WTC11 (cell line): Measurements from ENCODE around the gene GLI1. TPM values are rescaled to one million over a fixed set of nuclear protein-coding genes. Genes with fewer than 3 reads are reported as not detected.

Source experiments
- ATAC-seq: fragments of 200-7000 bp; cut with Tn5 transposase; 2 replicates; pipeline ENCODE4 v1.10.0; 2021; ENCODE audit warnings: mild to moderate bottlenecking, moderate library complexity
- CTCF ChIA-PET: fragments of 300-600 bp; sonication (Branson Sonifier 250); formaldehyde crosslinking; loops from one replicate; lab custom pipeline; 2021; ENCODE audit warnings: antibody characterized with exemption; lab: Charles Lee
- POLR2A ChIA-PET: fragments of 350-600 bp; sonication (Branson Sonifier 250); formaldehyde crosslinking; loops from one replicate; lab custom pipeline; 2021; ENCODE audit warnings: antibody characterized with exemption; lab: Charles Lee
- DNase-seq: peaks from one replicate; pipeline ENCODE4 v3.0.0; 2021; ENCODE audit warnings: low spot score
- H3K27ac Mint-ChIP-seq: 2 replicates; pipeline ENCODE4 v1.8.0; 2021; ENCODE audit warnings: mixed read lengths
- H3K27me3 Mint-ChIP-seq: 2 replicates; pipeline ENCODE4 v1.8.0; 2021; ENCODE audit warnings: low read depth, mild to moderate bottlenecking, moderate library complexity, mixed read lengths
- H3K36me3 Mint-ChIP-seq: 2 replicates; pipeline ENCODE4 v1.8.0; 2021; ENCODE audit warnings: mixed read lengths
- H3K4me1 Mint-ChIP-seq: 2 replicates; pipeline ENCODE4 v1.8.0; 2022; ENCODE audit warnings: mixed read lengths
- H3K4me3 Mint-ChIP-seq: 2 replicates; pipeline ENCODE4 v1.8.0; 2021; ENCODE audit warnings: mild to moderate bottlenecking, moderate library complexity, mixed read lengths
- H3K9me3 Mint-ChIP-seq: 2 replicates; pipeline ENCODE4 v1.8.0; 2021; ENCODE audit warnings: mixed read lengths
- ATF3 ChIP-seq: sonication (generic); formaldehyde crosslinking; conservative IDR thresholded peaks from 2 replicates; pipeline ENCODE4 v1.8.1; 2022; ENCODE audit warnings: mild to moderate bottlenecking, missing genetic modification reagents
- CBFB ChIP-seq: sonication (generic); formaldehyde crosslinking; IDR thresholded peaks from 2 replicates; pipeline ENCODE4 v1.8.1; 2022; ENCODE audit warnings: mild to moderate bottlenecking, low read depth, missing genetic modification reagents
- CREB1 ChIP-seq: sonication (generic); formaldehyde crosslinking; IDR thresholded peaks from 2 replicates; pipeline ENCODE4 v1.8.0; 2023; ENCODE audit warnings: mild to moderate bottlenecking, missing genetic modification reagents
- E2F1 ChIP-seq: sonication (generic); formaldehyde crosslinking; IDR thresholded peaks from 2 replicates; pipeline ENCODE4 v1.8.0; 2022; ENCODE audit warnings: mild to moderate bottlenecking, missing genetic modification reagents
- ERG ChIP-seq: fragments of 250-450 bp; sonication (Bioruptor Pico); IDR thresholded peaks from 2 replicates; pipeline ENCODE4 v1.8.0; 2021; ENCODE audit warnings: mild to moderate bottlenecking
- ESRRA ChIP-seq: sonication (generic); formaldehyde crosslinking; IDR thresholded peaks from 2 replicates; pipeline ENCODE4 v1.8.1; 2022; ENCODE audit warnings: mild to moderate bottlenecking, missing genetic modification reagents, borderline replicate concordance
- FOXJ3 ChIP-seq: sonication (generic); formaldehyde crosslinking; IDR thresholded peaks from 2 replicates; pipeline ENCODE4 v1.9.0; 2021; ENCODE audit warnings: missing genetic modification reagents, mild to moderate bottlenecking, borderline replicate concordance
- FOXK1 ChIP-seq: sonication (generic); formaldehyde crosslinking; IDR thresholded peaks from 2 replicates; pipeline ENCODE4 v1.8.0; 2022; ENCODE audit warnings: mild to moderate bottlenecking, moderate library complexity, missing genetic modification reagents
- GABPB1 ChIP-seq: sonication (generic); formaldehyde crosslinking; IDR thresholded peaks from 2 replicates; pipeline ENCODE4 v1.8.1; 2023; ENCODE audit warnings: mild to moderate bottlenecking, missing genetic modification reagents
- GRHL2 ChIP-seq: fragments of 250-450 bp; sonication (Bioruptor Pico); IDR thresholded peaks from 2 replicates; pipeline ENCODE4 v1.8.0; 2022; ENCODE audit warnings: mild to moderate bottlenecking, moderate library complexity; ENCODE audit not compliant: insufficient replicate concordance, severe bottlenecking
- HMGA2 ChIP-seq: fragments of 250-450 bp; sonication (Bioruptor Pico); IDR thresholded peaks from 2 replicates; pipeline ENCODE4 v1.4.0; 2021; ENCODE audit warnings: mild to moderate bottlenecking, moderate library complexity
- KAT7 ChIP-seq: sonication (generic); formaldehyde crosslinking; IDR thresholded peaks from 2 replicates; pipeline ENCODE4 v1.8.1; 2023; ENCODE audit warnings: missing genetic modification reagents, mild to moderate bottlenecking, borderline replicate concordance
- MAX ChIP-seq: sonication (generic); formaldehyde crosslinking; IDR thresholded peaks from 2 replicates; pipeline ENCODE4 v1.8.0; 2022; ENCODE audit warnings: mild to moderate bottlenecking, missing genetic modification reagents
- MXD4 ChIP-seq: fragments of 250-450 bp; sonication (Bioruptor Pico); IDR thresholded peaks from 2 replicates; pipeline ENCODE4 v1.8.0; 2021; ENCODE audit warnings: mild to moderate bottlenecking, moderate library complexity, borderline replicate concordance
- NFE2L1 ChIP-seq: sonication (generic); formaldehyde crosslinking; IDR thresholded peaks from 2 replicates; pipeline ENCODE4 v1.8.1; 2023; ENCODE audit warnings: missing genetic modification reagents
- NR1H2 ChIP-seq: sonication (generic); formaldehyde crosslinking; IDR thresholded peaks from 2 replicates; pipeline ENCODE4 v1.9.0; 2021; ENCODE audit warnings: mild to moderate bottlenecking, moderate library complexity, missing genetic modification reagents
- TEAD4 ChIP-seq: sonication (generic); formaldehyde crosslinking; IDR thresholded peaks from 2 replicates; pipeline ENCODE4 v1.8.0; 2022; ENCODE audit warnings: mild to moderate bottlenecking, missing genetic modification reagents
- ZMAT4 ChIP-seq: fragments of 250-450 bp; sonication (Bioruptor Pico); IDR thresholded peaks from 2 replicates; pipeline ENCODE4 v1.9.0; 2021; ENCODE audit warnings: mild to moderate bottlenecking
- ZNF121 ChIP-seq: sonication (generic); formaldehyde crosslinking; IDR thresholded peaks from 2 replicates; pipeline ENCODE4 v1.8.0; 2023; ENCODE audit warnings: missing genetic modification reagents
- ZNF512 ChIP-seq: sonication (generic); formaldehyde crosslinking; IDR thresholded peaks from 2 replicates; pipeline ENCODE4 v1.8.1; 2022; ENCODE audit warnings: missing genetic modification reagents, borderline replicate concordance
- total RNA-seq: library from RNA; stranded (reverse); gene quantifications from 3 replicates; pipeline ENCODE4 v1.2.3, GENCODE V29; 2021

GLI1 gene
- total RNA-seq, 1 experiment from 2014 or later = 16.2 TPM

GRCh38 chr12:57518176-57518919 lies 58.8 kb downstream of the GLI1 start:
- H3K9me3 Mint-ChIP-seq = no peaks in the 10 kb centered on the region
- POLR2A ChIA-PET = interaction anchor here (0.7 to 2.2 kb wide), 4 partner anchors 19 to 299 kb away, joined by 4 to 9 read pairs (median 4); partner anchors contain the start of genes DTX3 and GLI1

GRCh38 chr12:57518920-57519795 lies 59.6 kb downstream of the GLI1 start:
- CTCF ChIA-PET = interaction anchor here (1.6 to 2.0 kb wide), 2 partner anchors 60 to 64 kb away, joined by 4 to 8 read pairs; partner anchors contain the start of gene GLI1
- TF ChIP-seq E2F1 (CRISPR knock-in tag) (peak; percentile 69; the same call in 1 of the 2 replicates), MAX (no peak), GABPB1 (CRISPR knock-in tag) (peak; percentile 80), TEAD4 (CRISPR knock-in tag) (no peak), ZNF121 (CRISPR knock-in tag) (no peak), CREB1 (CRISPR knock-in tag) (0 out of 2 replicates have a peak, but pooled peaks have one; percentile 32), HMGA2 (no peak), ZNF512 (CRISPR knock-in tag) (no peak)
- TF ChIP-seq, all 79 proteins: peak for 3
- peaks cover 37% of the 10 kb centered on the region for H3K4me1 Mint-ChIP-seq
- H3K9me3 Mint-ChIP-seq = no peaks in the 10 kb centered on the region
- DNase-seq (peak; percentile 25), ATAC-seq (no peak)
- H3K27ac Mint-ChIP-seq = peak overlapping the region; percentile 100
- peaks cover 48% of the 10 kb centered on the region for H3K36me3 Mint-ChIP-seq
- peaks cover 3% of the 10 kb centered on the region; the same call in 1 of the 2 replicates for H3K27me3 Mint-ChIP-seq
- peak overlapping the region; percentile 96 for H3K4me3 Mint-ChIP-seq
- POLR2A ChIA-PET = interaction anchor here (0.9 to 2.2 kb wide), 5 partner anchors 10 to 60 kb away, joined by 3 to 9 read pairs (median 4); partner anchors contain the start of gene GLI1

More at GRCh38 chr12:57518176-57518919, 58.8 kb downstream of the GLI1 start:
- Mint-ChIP-seq H3K4me1 (peaks cover 29% of the 10 kb centered on the region), H3K36me3 (peaks cover 51% of the 10 kb centered on the region), H3K4me3 (peak overlapping the region; percentile 96), H3K27me3 (peaks cover 3% of the 10 kb centered on the region; the same call in 1 of the 2 replicates), H3K27ac (peak overlapping the region; percentile 3; the same call in 1 of the 2 replicates)
- ATAC-seq = no peak
- CTCF ChIA-PET = interaction anchor here (1.4 kb wide), 1 partner anchor 65 kb away, joined by 4 read pairs; no protein-coding TSS in a partner anchor
- no peak for TF ChIP-seq GABPB1 (CRISPR knock-in tag)
- no peak for TF ChIP-seq ZMAT4 (CRISPR knock-in tag)
- TF ChIP-seq NR1H2 (CRISPR knock-in tag) = no peak
- no peak for TF ChIP-seq CBFB
- no peak for TF ChIP-seq ESRRA (CRISPR knock-in tag)
- TF ChIP-seq ZNF512 (CRISPR knock-in tag) = no peak
- no peak for TF ChIP-seq ATF3 (CRISPR knock-in tag)
- TF ChIP-seq E2F1 (CRISPR knock-in tag) = no peak
- no peak for TF ChIP-seq NFE2L1
- TF ChIP-seq FOXJ3 (CRISPR knock-in tag) = no peak
- TF ChIP-seq GRHL2 = no peak
- TF ChIP-seq KAT7 (CRISPR knock-in tag) = no peak
- TF ChIP-seq FOXK1 (CRISPR knock-in tag) = no peak
- no peak for TF ChIP-seq ERG (CRISPR knock-in tag)
- no peak for TF ChIP-seq MXD4
- DNase-seq = no peak
